Measurements from ENCODE around the gene CMTM8. TPM values are rescaled to one million over a fixed set of nuclear protein-coding genes. Genes with fewer than 3 reads are reported as not detected.

Gene CMTM8
- 0.72 TPM for polyA plus RNA-seq (2012; ENCODE audit: insufficient read length, low read depth)

GRCh38 chr3:32238453-32239306 is at the start of gene CMTM8:
Gene CMTM8, plus strand, starts transcription at chr3:32238680. Its CDS starts 293 bp downstream, at chr3:32238973.
- TF ChIP-seq TAF1 (IDR thresholded peaks at IDR 0.05; ENCODE audit: borderline replicate concordance, insufficient read depth, low read length) = no peak
- TF ChIP-seq POLR2AphosphoS5 (IDR thresholded peaks at IDR 0.05; ENCODE audit: low read depth, low read length) = no peak
- no peak for TF ChIP-seq FOXP2 (optimal IDR thresholded peaks at IDR 0.05; ENCODE audit: borderline replicate concordance, extremely low read depth, extremely low read length, insufficient read depth)
- no peak for TF ChIP-seq REST (IDR thresholded peaks at IDR 0.05; ENCODE audit: insufficient read depth in 1 of 2, low read depth in 2 of 2, low read length in 2 of 2)
- TF ChIP-seq SIN3A (IDR thresholded peaks at IDR 0.05; ENCODE audit: borderline replicate concordance, insufficient read depth, low read length) = no peak

DNA sequence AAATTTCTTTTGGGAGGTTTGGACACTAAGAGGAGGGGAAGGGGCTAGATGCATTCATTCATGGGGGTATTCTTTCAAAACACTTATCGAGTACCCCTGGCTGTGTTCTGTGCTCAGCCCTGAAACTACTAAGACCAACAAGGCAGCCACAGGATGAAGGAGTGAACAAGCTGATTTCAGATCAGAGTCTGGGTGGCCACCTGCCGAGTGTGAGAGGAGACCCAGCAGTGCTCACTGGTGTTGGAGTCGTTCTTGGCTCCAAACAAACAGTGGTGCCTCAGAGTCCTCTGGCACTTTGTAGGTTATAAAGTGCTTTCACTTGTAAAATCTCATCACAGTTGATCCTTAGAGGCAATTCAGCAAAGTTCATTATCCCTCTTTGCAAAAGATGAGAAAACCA is 48.8 kb upstream of the CMTM8 start:
- TF ChIP-seq TAF1 (IDR thresholded peaks at IDR 0.05; ENCODE audit: borderline replicate concordance, insufficient read depth, low read length) (no peak), POLR2AphosphoS5 (IDR thresholded peaks at IDR 0.05; ENCODE audit: low read depth, low read length) (no peak), FOXP2 (optimal IDR thresholded peaks at IDR 0.05; ENCODE audit: borderline replicate concordance, extremely low read depth, extremely low read length, insufficient read depth) (no peak), REST (IDR thresholded peaks at IDR 0.05; ENCODE audit: insufficient read depth in 1 of 2, low read depth in 2 of 2, low read length in 2 of 2) (no peak), SIN3A (IDR thresholded peaks at IDR 0.05; ENCODE audit: borderline replicate concordance, insufficient read depth, low read length) (no peak)

DNA sequence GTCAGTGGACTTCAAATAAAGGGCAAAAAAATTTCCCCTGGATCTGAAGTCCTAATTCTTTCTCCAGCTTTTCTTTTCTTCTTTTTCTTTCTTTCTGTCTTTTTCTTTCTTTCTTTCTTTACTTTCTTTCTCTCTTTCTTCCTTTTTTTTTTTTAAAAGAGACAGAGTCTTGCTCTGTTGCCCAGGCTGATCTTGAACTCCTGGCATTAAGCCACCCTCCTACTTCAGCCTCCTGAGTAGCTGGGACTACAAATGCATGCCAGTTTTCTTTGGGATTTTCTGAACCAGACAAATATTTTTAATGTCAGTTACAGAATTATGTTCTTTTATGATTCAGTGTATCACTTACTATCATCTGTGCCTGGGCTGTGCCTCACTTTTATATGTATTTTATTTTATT is 45.4 kb upstream of the CMTM8 start:
- no peak for TF ChIP-seq REST (IDR thresholded peaks at IDR 0.05; ENCODE audit: insufficient read depth in 1 of 2, low read depth in 2 of 2, low read length in 2 of 2)
- no peak for TF ChIP-seq POLR2AphosphoS5 (IDR thresholded peaks at IDR 0.05; ENCODE audit: low read depth, low read length)
- no peak for TF ChIP-seq FOXP2 (optimal IDR thresholded peaks at IDR 0.05; ENCODE audit: borderline replicate concordance, extremely low read depth, extremely low read length, insufficient read depth)
- TF ChIP-seq TAF1 (IDR thresholded peaks at IDR 0.05; ENCODE audit: borderline replicate concordance, insufficient read depth, low read length) = no peak
- TF ChIP-seq SIN3A (IDR thresholded peaks at IDR 0.05; ENCODE audit: borderline replicate concordance, insufficient read depth, low read length) = no peak

DNA sequence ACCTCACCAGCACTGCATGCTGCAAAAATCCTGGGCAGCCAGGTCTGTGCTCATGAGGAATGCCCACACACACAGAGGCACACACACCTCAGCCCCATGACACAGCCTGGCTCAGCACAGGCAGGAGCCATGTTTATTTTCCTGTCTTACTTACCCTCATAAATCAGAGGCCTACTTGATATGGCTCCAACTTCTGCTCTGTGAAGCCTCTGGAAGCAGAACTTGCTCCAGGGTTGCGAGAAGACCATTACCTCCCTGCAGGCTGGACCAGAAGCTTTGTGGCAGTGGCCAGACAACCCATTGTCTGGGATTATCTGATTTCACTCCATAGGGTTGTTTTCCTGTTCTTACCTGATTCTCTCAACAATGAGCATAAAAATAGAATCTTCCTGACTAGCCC is 43.8 kb upstream of the CMTM8 start:
- TF ChIP-seq SIN3A (IDR thresholded peaks at IDR 0.05; ENCODE audit: borderline replicate concordance, insufficient read depth, low read length) = no peak
- TF ChIP-seq POLR2AphosphoS5 (IDR thresholded peaks at IDR 0.05; ENCODE audit: low read depth, low read length) = no peak
- no peak for TF ChIP-seq TAF1 (IDR thresholded peaks at IDR 0.05; ENCODE audit: borderline replicate concordance, insufficient read depth, low read length)
- no peak for TF ChIP-seq REST (IDR thresholded peaks at IDR 0.05; ENCODE audit: insufficient read depth in 1 of 2, low read depth in 2 of 2, low read length in 2 of 2)
- no peak for TF ChIP-seq FOXP2 (optimal IDR thresholded peaks at IDR 0.05; ENCODE audit: borderline replicate concordance, extremely low read depth, extremely low read length, insufficient read depth)
